ENCODE measurements around the gene UROS.

Gene UROS

GRCh38 chr10:125744909-125745308, 78.1 kb downstream of the UROS start:
- no peaks in the 10 kb centered on the region for H3K27me3 ChIP-seq (ENCODE audit: insufficient read depth, poor library complexity, severe bottlenecking)
- no peak for TF ChIP-seq GABPA (IDR thresholded peaks at IDR 0.05; ENCODE audit: low read depth)
- TF ChIP-seq REST (IDR thresholded peaks at IDR 0.05; ENCODE audit: insufficient replicate concordance, low read depth) = no peak
- no peak for TF ChIP-seq CTCF (IDR thresholded peaks at IDR 0.05; ENCODE audit: insufficient read depth, low read length)
- no peak overlapping the region for H3K4me3 ChIP-seq (replicated peaks; ENCODE audit: insufficient read depth, low read length)
- H3K27ac ChIP-seq (replicated peaks) = no peak overlapping the region
- DNase-seq (ENCODE audit: low read depth in 1 of 2, low spot score in 1 of 2) = no peak

- Histone ChIP-seq H3K27ac (replicated peaks) (no peak overlapping the region), H3K4me3 (replicated peaks; ENCODE audit: insufficient read depth, low read length) (no peak overlapping the region), H3K27me3 (ENCODE audit: insufficient read depth, poor library complexity, severe bottlenecking) (no peaks in the 10 kb centered on the region)
- DNase-seq (ENCODE audit: low read depth in 1 of 2, low spot score in 1 of 2) = no peak
- TF ChIP-seq POLR2AphosphoS5 (IDR thresholded peaks at IDR 0.05; ENCODE audit: low read depth) (no peak), GABPA (IDR thresholded peaks at IDR 0.05; ENCODE audit: low read depth) (no peak), REST (IDR thresholded peaks at IDR 0.05; ENCODE audit: insufficient replicate concordance, low read depth) (no peak)
Observed at GRCh38 chr10:125742465-125742864, 80.6 kb downstream of the UROS start.

GRCh38 chr10:125739994-125740679, 82.9 kb downstream of the UROS start:
- Histone ChIP-seq H3K27ac (replicated peaks) (no peak overlapping the region), H3K4me3 (replicated peaks; ENCODE audit: insufficient read depth, low read length) (no peak overlapping the region), H3K27me3 (ENCODE audit: insufficient read depth, poor library complexity, severe bottlenecking) (no peaks in the 10 kb centered on the region)
- no peak for TF ChIP-seq GABPA (IDR thresholded peaks at IDR 0.05; ENCODE audit: low read depth)
- no peak for TF ChIP-seq POLR2AphosphoS5 (IDR thresholded peaks at IDR 0.05; ENCODE audit: low read depth)
- TF ChIP-seq SPI1 (IDR thresholded peaks at IDR 0.05; ENCODE audit: borderline replicate concordance, low read depth) = no peak
- no peak for TF ChIP-seq REST (IDR thresholded peaks at IDR 0.05; ENCODE audit: insufficient replicate concordance, low read depth)
- TF ChIP-seq CTCF (IDR thresholded peaks at IDR 0.05; ENCODE audit: insufficient read depth, low read length) = no peak
- no peak for DNase-seq (ENCODE audit: low read depth in 1 of 2, low spot score in 1 of 2)

Small RNA genes within 50 kb of the gene (microRNA-seq; reads per million reads assigned to microRNA genes)
- 12.7 reads per million, percentile 37 among the genes with 10 or more reads in this experiment for gene MIR4484
